GM18519 (cell line): ENCODE results near the gene SLC6A19.

ENCODE experiments used
- ATAC-seq: cut with Tn5 transposase; IDR thresholded peaks from one replicate; pipeline ENCODE4 v1.9.1; 2021; ENCODE audit warnings: mild to moderate bottlenecking, moderate library complexity; ENCODE audit not compliant: unreplicated experiment, low FRiP score

SLC6A19 gene

GRCh38 chr5:1164696-1165630 is 36.4 kb upstream of the SLC6A19 start:
- ATAC-seq = no peak

- ATAC-seq = no peak
Observed at GRCh38 chr5:1165864-1166263, 35.5 kb upstream of the SLC6A19 start.

- ATAC-seq = no peak
Observed at GRCh38 chr5:1166370-1166769, 35.0 kb upstream of the SLC6A19 start.

DNA sequence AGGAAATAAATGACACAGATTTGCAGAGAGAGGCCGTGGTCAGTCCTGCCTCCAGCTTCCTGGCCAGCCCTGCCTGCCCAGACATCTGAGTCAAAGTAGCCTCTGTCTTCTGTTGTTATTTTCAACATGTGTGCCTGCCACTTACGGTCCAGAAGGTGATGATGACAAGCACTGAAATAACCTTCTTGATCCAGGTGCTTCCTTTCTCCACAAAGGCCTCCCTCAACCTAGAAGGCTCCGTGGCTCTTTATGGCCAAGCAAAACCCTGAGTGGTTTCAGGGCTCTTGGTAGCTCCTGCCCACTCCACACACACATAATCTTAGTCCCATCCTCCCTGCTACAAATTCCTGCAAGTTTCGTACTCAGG is 34.1 kb upstream of the SLC6A19 start:
- no peak for ATAC-seq

DNA sequence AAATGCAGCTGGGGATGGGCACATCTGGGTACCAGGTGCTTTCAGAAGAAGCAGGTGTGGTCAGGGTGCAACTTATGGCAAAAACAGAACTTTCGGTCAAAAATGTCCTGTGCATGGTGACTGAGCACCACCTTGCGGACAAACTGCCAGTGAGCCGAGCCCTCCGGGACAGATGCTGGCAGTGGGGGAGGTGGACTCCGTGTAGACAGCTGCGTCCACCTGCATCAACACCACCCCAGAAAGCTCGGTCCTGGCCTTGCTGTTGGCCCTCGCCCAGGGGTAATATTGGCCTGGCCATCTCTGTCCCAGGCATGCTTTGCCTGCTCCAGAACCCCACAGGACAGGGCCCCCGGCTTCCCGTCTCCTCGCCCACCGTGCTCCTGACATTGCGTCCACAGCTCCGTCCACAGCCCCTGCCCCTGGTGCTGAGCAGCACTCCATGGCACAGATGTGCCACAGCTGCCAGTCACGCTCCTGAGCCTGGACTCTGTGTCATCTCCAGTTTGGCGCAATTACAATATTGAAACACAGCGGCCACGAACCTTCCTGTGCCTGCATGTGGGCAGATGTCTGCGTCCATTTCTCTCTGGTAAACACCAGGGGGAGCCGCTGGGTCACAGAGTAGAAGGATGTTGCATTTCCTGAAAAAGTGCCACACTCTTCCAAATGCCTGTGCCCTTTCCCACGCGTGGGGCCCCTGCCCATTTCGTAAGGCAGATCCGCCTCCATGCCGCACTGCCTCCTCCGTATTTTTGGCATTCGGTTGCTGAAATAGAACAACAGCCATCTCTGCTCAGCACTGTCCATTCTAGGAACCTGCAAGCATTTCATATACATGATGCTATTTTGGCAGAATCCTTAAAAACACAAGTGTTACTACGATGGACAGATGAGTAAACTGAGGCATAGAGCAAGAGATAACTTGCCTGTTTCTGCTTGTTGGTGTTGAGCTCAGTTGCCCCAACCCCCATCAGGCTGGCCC is 33.4 kb upstream of the SLC6A19 start:
- ATAC-seq = peak; percentile 52

GRCh38 chr5:1168796-1169195 is 32.6 kb upstream of the SLC6A19 start:
- no peak for ATAC-seq

DNA sequence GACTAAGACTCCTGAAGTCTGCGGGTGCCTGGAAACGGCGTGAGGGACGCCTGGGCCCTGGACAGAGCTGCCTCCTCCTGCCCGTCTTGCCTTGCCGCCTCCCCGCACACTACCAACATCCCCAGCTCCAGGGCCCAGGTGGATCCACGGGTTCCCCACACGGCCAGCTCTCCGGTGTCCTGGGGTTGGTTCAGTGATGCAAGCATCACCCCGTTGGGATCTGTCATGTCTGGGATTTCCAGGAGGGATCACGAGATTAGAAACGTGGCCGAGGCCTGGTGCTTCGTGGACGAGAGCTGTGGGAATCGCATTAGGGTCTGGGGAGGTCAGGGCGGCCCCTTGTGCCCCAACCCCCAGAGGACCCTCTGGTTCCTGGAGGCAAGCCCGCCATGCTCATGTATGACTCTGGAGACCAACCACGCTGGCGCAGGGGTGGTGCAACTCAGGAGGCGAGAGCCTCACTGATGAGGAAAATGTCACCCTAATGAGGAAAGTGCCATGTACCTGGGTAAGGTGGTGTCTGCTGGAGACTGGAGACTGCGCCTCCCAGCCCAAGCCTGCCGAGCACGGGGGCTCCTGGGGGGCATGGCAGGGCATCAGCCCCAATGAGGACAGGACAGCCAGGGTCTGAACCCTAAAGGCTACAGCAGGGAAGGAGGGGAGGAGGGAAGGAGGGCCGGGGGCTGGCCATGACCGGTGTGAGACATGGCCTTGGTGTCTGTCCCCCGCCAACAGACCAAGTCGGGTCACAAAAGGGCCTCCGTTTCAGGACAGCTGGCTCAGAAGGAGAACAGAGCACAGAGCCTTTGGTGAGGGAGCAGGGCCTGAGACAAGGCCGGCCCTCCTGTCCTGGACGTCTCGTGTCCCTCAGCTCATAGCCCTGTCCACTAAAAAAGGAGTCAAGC is 31.9 kb upstream of the SLC6A19 start:
- ATAC-seq = no peak

DNA sequence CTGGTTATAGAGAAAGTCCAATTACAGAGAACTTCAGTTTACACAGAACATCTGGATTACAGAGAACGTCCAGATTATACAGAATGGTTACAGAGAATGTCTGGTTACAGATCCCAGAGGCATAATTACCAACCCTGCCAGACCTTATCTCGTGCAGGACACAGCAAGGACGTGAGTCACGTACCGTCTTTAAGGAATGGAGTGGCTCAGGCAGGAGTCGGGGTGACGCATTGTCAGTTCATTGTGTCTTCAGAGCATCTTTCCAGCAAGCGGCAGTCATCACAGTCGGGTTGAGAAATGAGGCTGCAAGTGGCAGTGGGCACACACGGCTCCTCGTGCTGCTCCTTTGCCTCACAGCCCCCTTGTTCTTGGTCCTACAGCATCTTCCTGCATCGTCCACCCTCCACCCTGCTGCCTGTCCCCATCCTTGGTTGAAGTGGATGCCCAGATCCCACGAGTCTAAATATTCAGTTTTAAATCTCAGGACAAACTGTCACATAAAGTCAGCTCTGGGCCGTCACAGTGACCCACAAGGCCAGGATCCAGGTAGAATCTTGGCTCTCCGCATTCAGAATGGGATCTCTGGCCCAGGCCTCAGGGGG is 30.0 kb upstream of the SLC6A19 start:
- no peak for ATAC-seq

DNA sequence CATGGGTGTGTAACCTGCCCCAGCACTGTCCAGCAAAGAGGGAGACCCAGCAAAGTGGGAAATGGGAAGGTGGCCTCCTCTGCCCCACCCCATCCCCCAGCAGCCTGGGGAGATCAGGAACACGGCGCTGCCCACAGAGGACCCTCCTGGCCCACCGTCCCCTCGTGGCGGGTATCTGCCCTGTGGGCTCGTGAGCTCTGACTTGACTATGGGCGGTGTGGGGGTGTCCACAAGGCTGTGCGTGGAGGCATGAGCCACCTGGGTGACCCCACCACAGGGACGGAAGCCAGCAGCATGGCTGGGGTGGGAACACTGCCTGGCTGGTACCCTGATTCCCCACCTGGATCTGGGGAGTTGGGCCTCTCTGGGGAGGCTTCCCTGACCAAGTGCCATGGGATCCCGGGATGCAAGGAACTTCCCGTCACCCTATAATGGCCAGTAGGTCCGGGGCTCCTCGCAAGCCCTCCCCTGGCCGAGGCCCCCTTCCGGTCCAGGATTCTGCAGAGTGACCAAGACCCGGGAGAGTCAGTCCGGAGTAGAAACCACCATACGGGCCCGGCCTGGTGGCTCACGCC is 29.3 kb upstream of the SLC6A19 start:
- no peak for ATAC-seq

DNA sequence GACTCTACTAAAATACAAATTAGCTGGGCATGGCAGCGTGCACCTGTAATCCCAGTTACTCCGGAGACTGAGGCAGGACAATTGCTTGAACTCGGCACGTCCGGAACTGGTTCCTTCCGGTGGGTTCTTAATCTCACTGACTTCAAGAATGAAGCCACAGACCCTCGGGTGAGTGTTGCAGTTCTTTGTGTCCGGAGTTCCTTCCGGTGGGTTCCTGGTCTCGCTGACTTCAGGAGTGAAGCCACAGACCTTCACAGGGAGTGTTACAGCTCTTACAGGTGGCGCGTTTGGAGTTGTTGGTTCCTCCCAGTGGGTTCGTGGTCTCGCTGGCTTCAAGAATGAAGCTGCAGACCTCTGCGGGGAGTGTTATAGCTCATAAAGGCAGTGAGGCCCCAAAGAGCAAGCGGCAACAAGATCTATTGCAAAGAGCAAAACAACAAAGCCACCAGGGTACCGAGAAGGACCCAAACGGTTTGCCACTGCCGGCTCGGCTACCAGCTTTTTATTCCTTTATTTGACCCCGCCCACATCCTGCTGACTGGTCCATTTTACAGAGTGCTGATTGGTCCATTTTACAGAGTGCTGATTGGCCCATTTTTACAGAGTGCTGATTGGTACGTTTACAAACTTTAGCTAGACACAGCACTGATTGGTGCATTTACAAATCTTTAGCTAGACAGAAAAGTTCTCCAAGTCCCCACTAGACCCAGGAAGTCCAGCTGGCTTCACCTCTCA is 28.6 kb upstream of the SLC6A19 start:
- no peak for ATAC-seq

GRCh38 chr5:1173485-1174070 is 27.8 kb upstream of the SLC6A19 start:
- ATAC-seq = no peak

- ATAC-seq = no peak
Observed at GRCh38 chr5:1174122-1174936, 27.1 kb upstream of the SLC6A19 start.

DNA sequence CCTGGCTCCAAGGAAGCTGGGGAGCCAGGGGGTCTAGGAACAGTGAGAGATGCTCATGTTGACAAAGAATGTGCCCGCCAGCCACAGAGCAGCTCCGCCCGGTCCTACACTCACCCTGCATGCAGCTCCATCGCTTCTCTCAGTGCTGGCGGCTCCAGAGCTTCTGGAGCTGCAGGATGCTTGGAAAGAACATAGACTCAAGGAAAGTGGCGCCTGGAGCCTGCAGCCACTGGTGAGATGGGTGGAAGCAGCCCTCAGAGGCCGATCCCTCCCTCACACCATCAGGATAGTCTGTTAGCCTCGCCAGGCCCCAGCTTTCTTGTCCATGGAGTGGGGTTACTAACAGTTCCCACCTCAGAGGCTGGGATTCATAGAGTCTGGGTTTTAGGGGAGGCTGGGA is 26.4 kb upstream of the SLC6A19 start:
- no peak for ATAC-seq

DNA sequence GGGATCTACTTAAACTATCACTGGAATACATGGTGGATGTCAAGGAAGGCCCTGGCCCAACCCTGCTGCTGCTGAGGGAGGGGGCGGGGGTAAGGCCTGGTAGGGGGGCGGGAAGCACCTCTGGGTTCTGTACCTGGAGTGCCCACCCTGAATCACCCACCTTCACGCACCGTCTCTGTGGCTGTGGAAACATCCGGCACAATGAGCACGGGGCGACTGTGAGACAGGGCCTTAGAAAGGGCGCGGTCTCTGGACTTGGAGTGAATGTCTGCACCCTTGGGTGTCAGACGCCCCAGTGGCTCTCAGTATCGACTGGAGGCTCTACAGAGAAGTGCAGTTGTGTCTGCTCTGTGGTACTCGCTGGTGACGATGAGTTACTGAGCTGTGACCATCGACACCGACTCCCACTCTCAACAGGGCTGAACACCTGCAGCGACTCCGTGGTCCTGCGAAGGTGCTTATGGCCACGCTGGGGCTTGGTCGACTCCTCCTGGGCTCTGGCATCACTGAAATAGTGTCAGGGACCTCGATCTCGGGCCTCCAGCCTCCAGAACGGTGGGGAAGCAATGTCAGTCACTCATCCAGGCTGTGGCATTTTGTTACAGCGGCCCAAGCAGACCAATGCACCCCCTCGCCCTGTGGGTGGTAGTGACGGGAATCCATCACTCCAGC is 25.5 kb upstream of the SLC6A19 start:
- ATAC-seq = no peak

GRCh38 chr5:1176473-1177391 is 24.7 kb upstream of the SLC6A19 start:
- no peak for ATAC-seq
